ENCODE results near the gene ZNF804B. TPM values are rescaled to one million over a fixed set of nuclear protein-coding genes. Genes with fewer than 3 reads are reported as not detected.

ZNF804B gene
- total and polyA plus RNA-seq, 4 donors, result not detected

GRCh38 chr7:89265631-89266030 lies 506.1 kb downstream of the ZNF804B start:
- Histone ChIP-seq H3K4me1 (ENCODE audit: control insufficient read depth in 4 of 4, insufficient read depth in 4 of 4, low read length in 3 of 4) (no peaks in the 10 kb centered on the region), H3K4me3 (ENCODE audit: low read depth in 1 of 3, low read length in 3 of 3) (no peak overlapping the region), H3K9me3 (ENCODE audit: control insufficient read depth in 4 of 4, low read length in 3 of 4) (no peaks in the 10 kb centered on the region), H3K36me3 (ENCODE audit: control insufficient read depth in 4 of 4, insufficient read depth in 3 of 4, low read depth in 1 of 4, low read length in 3 of 4) (no peaks in the 10 kb centered on the region), H3K9ac (ENCODE audit: low read depth in 1 of 2, low read length in 2 of 2) (no peak overlapping the region), H3K27ac (ENCODE audit: low read depth in 1 of 2, low read length in 2 of 2) (no peak overlapping the region), H3K27me3 (ENCODE audit: control insufficient read depth in 4 of 4, insufficient read depth in 4 of 4, low read length in 3 of 4) (no peaks in the 10 kb centered on the region)
- WGBS, result 54% methylated on average over 2 of the region's 2 CpGs
- no peak for DNase-seq (ENCODE audit: low spot score)
- TF ChIP-seq HNF4A (conservative IDR thresholded peaks at IDR 0.05), result no peak
- no peak for TF ChIP-seq MAX (IDR thresholded peaks at IDR 0.05)
- TF ChIP-seq EGR1 (IDR thresholded peaks at IDR 0.05; ENCODE audit: low read depth in 2 of 2), result no peak
- no peak for TF ChIP-seq GABPA (IDR thresholded peaks at IDR 0.05 in 1 of 2, conservative IDR thresholded peaks at IDR 0.05 in 1 of 2)
- no peak for TF ChIP-seq ATF3 (IDR thresholded peaks at IDR 0.05)
- no peak for TF ChIP-seq SP1 (IDR thresholded peaks at IDR 0.05)
- no peak for TF ChIP-seq FOXA2 (IDR thresholded peaks at IDR 0.05)
- no peak for TF ChIP-seq YY1 (IDR thresholded peaks at IDR 0.05)
- no peak for TF ChIP-seq RXRA (IDR thresholded peaks at IDR 0.05)
- TF ChIP-seq ZBTB33 (IDR thresholded peaks at IDR 0.05), result no peak
- no peak for TF ChIP-seq TAF1 (conservative IDR thresholded peaks at IDR 0.05)
- TF ChIP-seq NR2F2 (IDR thresholded peaks at IDR 0.05), result no peak
- no peak for TF ChIP-seq FOXA1 (IDR thresholded peaks at IDR 0.05)
- TF ChIP-seq JUND (IDR thresholded peaks at IDR 0.05), result no peak
- no peak for TF ChIP-seq CTCF (IDR thresholded peaks at IDR 0.05; ENCODE audit: low read depth, low read length, missing input control)
- no peak for TF ChIP-seq REST (IDR thresholded peaks at IDR 0.05)
- TF ChIP-seq RAD21 (IDR thresholded peaks at IDR 0.05), result no peak
- no peak for TF ChIP-seq HNF4G (IDR thresholded peaks at IDR 0.05)

All from liver (tissue), 9 donors.